ENCODE measurements around the gene ATP6V0A1. TPM values are rescaled to one million over a fixed set of nuclear protein-coding genes. Genes with fewer than 3 reads are reported as not detected.

ATP6V0A1 gene
- total and polyA plus RNA-seq, 4 donors, result 31.5 to 94.6 (median 45.2) TPM

DNA sequence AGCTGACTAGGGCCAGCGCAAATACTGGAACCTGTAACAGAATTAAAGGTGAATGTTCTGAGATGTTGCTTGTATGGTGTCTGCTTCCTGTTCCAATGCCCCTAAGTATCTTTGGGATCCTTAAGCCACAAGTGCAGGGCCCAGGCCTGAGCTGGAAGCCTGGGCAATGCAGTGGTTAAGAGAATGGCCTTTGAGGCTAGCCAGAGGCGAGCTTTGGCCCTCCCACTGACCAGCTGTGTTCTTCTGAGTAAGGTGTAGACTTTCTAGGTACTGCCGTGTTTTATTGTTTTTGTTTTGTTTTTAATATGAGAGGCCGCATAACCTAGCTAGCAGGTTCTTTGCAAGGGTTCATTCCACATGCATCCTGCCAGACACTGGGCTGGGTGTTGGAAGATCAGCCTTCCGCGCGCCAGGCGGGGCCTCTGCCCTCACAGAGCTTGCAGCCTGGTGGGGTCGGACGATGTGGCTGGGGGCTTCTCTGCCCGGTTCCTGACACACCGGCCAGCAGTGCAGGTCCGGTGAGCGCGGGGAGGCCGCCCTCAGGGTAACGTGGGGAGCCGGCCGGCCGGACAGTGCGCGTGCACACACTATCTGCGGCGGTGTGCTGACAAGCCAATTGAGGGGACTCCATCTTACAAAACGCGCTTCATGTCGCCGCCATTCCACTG lies 107.7 kb downstream of the ATP6V0A1 start:
- Histone ChIP-seq H3K4me1 (ENCODE audit: control insufficient read depth in 4 of 4, insufficient read depth in 4 of 4, low read length in 3 of 4) (peaks cover 14 to 81% (median 62%) of the 10 kb centered on the region in 4 donors), H3K9ac (ENCODE audit: low read depth in 1 of 2, low read length in 2 of 2) (peak overlapping the region in 1 of 2 donors; percentile 3), H3K27me3 (ENCODE audit: control insufficient read depth in 4 of 4, insufficient read depth in 4 of 4, low read length in 3 of 4) (no peaks in the 10 kb centered on the region), H3K36me3 (ENCODE audit: control insufficient read depth in 4 of 4, insufficient read depth in 3 of 4, low read depth in 1 of 4, low read length in 3 of 4) (peaks cover 7 to 28% (median 21%) of the 10 kb centered on the region in 4 donors), H3K9me3 (ENCODE audit: control insufficient read depth in 4 of 4, low read length in 3 of 4) (no peaks in the 10 kb centered on the region), H3K27ac (ENCODE audit: low read depth in 1 of 2, low read length in 2 of 2) (peak overlapping the region; percentile 75 to 90), H3K4me3 (ENCODE audit: low read depth in 1 of 3, low read length in 3 of 3) (peak overlapping the region; percentile 1 to 70 (median 25))
- DNase-seq (ENCODE audit: low spot score), result no peak
- TF ChIP-seq, protein P1, sequence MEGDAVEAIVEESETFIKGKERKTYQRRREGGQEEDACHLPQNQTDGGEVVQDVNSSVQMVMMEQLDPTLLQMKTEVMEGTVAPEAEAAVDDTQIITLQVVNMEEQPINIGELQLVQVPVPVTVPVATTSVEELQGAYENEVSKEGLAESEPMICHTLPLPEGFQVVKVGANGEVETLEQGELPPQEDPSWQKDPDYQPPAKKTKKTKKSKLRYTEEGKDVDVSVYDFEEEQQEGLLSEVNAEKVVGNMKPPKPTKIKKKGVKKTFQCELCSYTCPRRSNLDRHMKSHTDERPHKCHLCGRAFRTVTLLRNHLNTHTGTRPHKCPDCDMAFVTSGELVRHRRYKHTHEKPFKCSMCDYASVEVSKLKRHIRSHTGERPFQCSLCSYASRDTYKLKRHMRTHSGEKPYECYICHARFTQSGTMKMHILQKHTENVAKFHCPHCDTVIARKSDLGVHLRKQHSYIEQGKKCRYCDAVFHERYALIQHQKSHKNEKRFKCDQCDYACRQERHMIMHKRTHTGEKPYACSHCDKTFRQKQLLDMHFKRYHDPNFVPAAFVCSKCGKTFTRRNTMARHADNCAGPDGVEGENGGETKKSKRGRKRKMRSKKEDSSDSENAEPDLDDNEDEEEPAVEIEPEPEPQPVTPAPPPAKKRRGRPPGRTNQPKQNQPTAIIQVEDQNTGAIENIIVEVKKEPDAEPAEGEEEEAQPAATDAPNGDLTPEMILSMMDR (IDR thresholded peaks at IDR 0.05; ENCODE audit: low read depth, low read length, missing input control), result no peak
- TF ChIP-seq YY1 (IDR thresholded peaks at IDR 0.05), result peak; percentile 19
- 44% methylated on average over 28 of the region's 28 CpGs for WGBS

DNA sequence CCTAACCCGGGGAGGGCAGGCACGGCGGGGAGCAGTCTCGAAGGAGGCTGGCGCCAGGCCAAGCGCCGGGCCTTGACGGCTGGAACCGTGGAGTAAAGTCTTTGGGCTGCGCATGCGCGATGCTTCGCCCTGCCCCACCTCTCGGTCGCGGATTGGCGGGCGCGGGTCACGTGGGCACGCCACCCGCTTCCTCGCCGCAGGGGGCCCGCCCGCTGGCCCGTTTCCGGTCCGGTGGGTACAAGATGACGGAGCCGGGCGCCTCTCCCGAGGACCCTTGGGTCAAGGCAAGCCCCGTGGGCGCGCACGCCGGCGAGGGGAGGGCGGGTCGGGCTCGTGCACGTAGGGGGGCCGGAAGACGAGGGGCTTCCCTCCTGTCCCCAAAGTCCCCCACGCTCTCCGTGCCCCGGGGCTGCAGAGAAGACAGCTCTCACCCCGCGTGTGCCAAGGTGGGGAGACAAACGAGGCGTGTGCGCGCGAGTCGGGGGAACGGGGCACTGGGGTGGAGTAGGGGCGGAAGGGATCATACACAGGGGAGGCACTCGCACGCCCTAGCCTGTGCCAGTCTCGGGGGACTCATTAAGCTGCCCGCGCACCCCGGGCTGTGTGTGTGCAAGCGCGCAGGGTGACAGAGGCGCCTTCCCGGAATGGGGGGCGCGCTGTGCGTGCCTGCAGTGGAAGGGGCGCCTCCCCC lies 108.3 kb downstream of the ATP6V0A1 start, which contains the start of gene MLX:
TSS of gene MLX (plus strand) at position 218 of the 691 bp plus-strand sequence. CDS start at position 243, 25 bp downstream.
- Histone ChIP-seq H3K27me3 (ENCODE audit: control insufficient read depth in 4 of 4, insufficient read depth in 4 of 4, low read length in 3 of 4) (no peaks in the 10 kb centered on the region), H3K9me3 (ENCODE audit: control insufficient read depth in 4 of 4, low read length in 3 of 4) (no peaks in the 10 kb centered on the region), H3K27ac (ENCODE audit: low read depth in 1 of 2, low read length in 2 of 2) (peak within 1 kb of the TSS; percentile 75 to 90), H3K36me3 (ENCODE audit: control insufficient read depth in 4 of 4, insufficient read depth in 3 of 4, low read depth in 1 of 4, low read length in 3 of 4) (peaks cover 10 to 32% (median 24%) of the 10 kb centered on the region in 4 donors), H3K4me1 (ENCODE audit: control insufficient read depth in 4 of 4, insufficient read depth in 4 of 4, low read length in 3 of 4) (peaks cover 13 to 82% (median 64%) of the 10 kb centered on the region in 4 donors), H3K9ac (ENCODE audit: low read depth in 1 of 2, low read length in 2 of 2) (peak within 1 kb of the TSS; percentile 18 to 87), H3K4me3 (ENCODE audit: low read depth in 1 of 3, low read length in 3 of 3) (peak within 1 kb of the TSS; percentile 70 to 82 (median 71))
- under 1% methylated on average over 72 of the region's 72 CpGs for whole genome bisulfite sequencing
- TF ChIP-seq FOXA2 (IDR thresholded peaks at IDR 0.05), result no peak
- no peak for TF ChIP-seq RXRA (IDR thresholded peaks at IDR 0.05)
- peak; percentile 39 for TF ChIP-seq SP1 (IDR thresholded peaks at IDR 0.05)
- TF ChIP-seq NR2F2 (IDR thresholded peaks at IDR 0.05), result no peak
- peak in 1 of 2 donors; percentile 77 for TF ChIP-seq GABPA (IDR thresholded peaks at IDR 0.05 in 1 of 2, conservative IDR thresholded peaks at IDR 0.05 in 1 of 2)
- peak; percentile 97 for DNase-seq (ENCODE audit: low spot score)

DNA sequence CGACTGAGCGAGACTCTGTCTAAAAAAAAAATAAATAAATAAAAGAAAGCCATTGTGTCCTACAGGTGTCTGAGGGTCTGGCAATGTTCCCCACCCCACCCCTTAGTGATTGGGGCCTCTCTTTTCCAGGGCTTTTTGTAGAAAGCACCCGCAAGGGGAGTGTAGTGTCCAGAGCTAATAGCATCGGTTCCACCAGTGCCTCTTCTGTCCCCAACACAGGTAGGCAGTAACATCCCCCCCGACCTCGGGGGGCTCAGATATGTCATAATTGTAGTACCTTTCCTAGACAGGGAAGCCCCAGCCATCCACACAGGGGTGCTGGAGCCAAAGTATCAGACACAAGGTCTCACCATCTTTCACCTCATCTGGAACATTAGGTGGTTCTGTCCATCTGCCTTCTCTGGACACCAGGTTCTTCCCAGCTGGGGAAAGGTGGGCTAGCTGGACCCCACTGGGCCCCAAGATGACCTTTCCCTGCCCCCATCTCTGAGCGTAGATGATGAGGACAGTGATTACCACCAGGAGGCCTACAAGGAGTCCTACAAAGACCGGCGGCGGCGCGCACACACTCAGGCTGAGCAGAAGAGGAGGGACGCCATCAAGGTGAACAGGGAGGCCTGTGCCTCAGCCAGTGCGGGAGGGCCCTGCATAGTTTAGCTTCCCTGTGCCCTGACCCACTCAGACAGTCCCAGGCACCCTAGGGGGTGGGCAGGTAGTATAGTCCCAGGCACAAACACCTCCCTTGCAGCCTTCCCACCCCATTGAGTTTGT lies 109.8 kb downstream of the ATP6V0A1 start:
- H3K4me1 ChIP-seq (ENCODE audit: control insufficient read depth in 4 of 4, insufficient read depth in 4 of 4, low read length in 3 of 4), result peaks cover 13 to 71% (median 57%) of the 10 kb centered on the region in 4 donors
- no peak overlapping the region for H3K4me3 ChIP-seq (ENCODE audit: low read depth in 1 of 3, low read length in 3 of 3)
- DNase-seq (ENCODE audit: low spot score), result no peak
- no peaks in the 10 kb centered on the region for H3K27me3 ChIP-seq (ENCODE audit: control insufficient read depth in 4 of 4, insufficient read depth in 4 of 4, low read length in 3 of 4)
- WGBS, result 88% methylated on average over 14 of the region's 14 CpGs
- no peaks in the 10 kb centered on the region for H3K9me3 ChIP-seq (ENCODE audit: control insufficient read depth in 4 of 4, low read length in 3 of 4)
- H3K27ac ChIP-seq (ENCODE audit: low read depth in 1 of 2, low read length in 2 of 2), result no peak overlapping the region
- no peak overlapping the region for H3K9ac ChIP-seq (ENCODE audit: low read depth in 1 of 2, low read length in 2 of 2)
- peaks cover 11 to 46% (median 36%) of the 10 kb centered on the region in 4 donors for H3K36me3 ChIP-seq (ENCODE audit: control insufficient read depth in 4 of 4, insufficient read depth in 3 of 4, low read depth in 1 of 4, low read length in 3 of 4)
- TF ChIP-seq, protein P2, sequence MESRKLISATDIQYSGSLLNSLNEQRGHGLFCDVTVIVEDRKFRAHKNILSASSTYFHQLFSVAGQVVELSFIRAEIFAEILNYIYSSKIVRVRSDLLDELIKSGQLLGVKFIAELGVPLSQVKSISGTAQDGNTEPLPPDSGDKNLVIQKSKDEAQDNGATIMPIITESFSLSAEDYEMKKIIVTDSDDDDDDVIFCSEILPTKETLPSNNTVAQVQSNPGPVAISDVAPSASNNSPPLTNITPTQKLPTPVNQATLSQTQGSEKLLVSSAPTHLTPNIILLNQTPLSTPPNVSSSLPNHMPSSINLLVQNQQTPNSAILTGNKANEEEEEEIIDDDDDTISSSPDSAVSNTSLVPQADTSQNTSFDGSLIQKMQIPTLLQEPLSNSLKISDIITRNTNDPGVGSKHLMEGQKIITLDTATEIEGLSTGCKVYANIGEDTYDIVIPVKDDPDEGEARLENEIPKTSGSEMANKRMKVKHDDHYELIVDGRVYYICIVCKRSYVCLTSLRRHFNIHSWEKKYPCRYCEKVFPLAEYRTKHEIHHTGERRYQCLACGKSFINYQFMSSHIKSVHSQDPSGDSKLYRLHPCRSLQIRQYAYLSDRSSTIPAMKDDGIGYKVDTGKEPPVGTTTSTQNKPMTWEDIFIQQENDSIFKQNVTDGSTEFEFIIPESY (IDR thresholded peaks at IDR 0.05), result no peak
- TF ChIP-seq RAD21 (IDR thresholded peaks at IDR 0.05), result no peak
- no peak for TF ChIP-seq FOXA2 (IDR thresholded peaks at IDR 0.05)
- TF ChIP-seq, protein P3, sequence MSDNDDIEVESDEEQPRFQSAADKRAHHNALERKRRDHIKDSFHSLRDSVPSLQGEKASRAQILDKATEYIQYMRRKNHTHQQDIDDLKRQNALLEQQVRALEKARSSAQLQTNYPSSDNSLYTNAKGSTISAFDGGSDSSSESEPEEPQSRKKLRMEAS (IDR thresholded peaks at IDR 0.05), result no peak
